ENCODE measurements around the gene DCHS1.

Gene DCHS1

GRCh38 chr11:6602096-6602940 is 53.3 kb downstream of the DCHS1 start:
- Histone ChIP-seq H3K36me3 (peaks cover 25 to 41% (median 30%) of the 10 kb centered on the region in 3 donors), H3K27ac (peak overlapping the region; percentile 93 to 98), H3K4me1 (peaks cover 4 to 71% (median 56%) of the 10 kb centered on the region in 4 donors), H3K27me3 (no peaks in the 10 kb centered on the region), H3K9me3 (no peaks in the 10 kb centered on the region), H3K4me3 (peak overlapping the region; percentile 83 to 96)
- intact Hi-C loops (cut with DNase I; ENCODE audit: low total_unique reads): no loop called here
- TF ChIP-seq, protein P1, sequence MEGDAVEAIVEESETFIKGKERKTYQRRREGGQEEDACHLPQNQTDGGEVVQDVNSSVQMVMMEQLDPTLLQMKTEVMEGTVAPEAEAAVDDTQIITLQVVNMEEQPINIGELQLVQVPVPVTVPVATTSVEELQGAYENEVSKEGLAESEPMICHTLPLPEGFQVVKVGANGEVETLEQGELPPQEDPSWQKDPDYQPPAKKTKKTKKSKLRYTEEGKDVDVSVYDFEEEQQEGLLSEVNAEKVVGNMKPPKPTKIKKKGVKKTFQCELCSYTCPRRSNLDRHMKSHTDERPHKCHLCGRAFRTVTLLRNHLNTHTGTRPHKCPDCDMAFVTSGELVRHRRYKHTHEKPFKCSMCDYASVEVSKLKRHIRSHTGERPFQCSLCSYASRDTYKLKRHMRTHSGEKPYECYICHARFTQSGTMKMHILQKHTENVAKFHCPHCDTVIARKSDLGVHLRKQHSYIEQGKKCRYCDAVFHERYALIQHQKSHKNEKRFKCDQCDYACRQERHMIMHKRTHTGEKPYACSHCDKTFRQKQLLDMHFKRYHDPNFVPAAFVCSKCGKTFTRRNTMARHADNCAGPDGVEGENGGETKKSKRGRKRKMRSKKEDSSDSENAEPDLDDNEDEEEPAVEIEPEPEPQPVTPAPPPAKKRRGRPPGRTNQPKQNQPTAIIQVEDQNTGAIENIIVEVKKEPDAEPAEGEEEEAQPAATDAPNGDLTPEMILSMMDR (IDR thresholded peaks at IDR 0.05): no peak
- DNase-seq: no peak

DNA sequence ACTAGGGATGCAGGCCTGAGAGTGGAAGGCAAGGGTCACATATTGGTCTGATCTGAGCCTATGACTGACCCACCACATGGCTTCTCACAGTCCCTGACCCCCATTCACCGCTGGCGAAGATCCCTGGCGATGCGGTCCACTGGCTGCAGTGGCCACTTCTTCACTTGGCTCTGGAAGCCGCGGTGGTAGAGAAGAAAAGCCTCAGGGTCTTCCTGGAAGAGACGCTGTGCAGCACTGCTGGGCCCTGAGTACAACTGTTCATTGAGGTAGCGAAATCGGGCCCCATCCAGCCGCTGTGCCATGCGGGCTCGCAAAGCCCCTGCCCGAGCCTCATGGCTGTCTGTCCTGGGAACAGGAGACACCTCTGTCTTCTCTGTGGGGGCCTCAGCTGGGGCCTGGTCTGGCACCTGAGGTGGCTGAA is 54.6 kb downstream of the DCHS1 start:
- Histone ChIP-seq H3K4me3 (no peak overlapping the region), H3K27ac (no peak overlapping the region), H3K36me3 (peaks cover 25 to 53% (median 30%) of the 10 kb centered on the region in 3 donors), H3K9me3 (no peaks in the 10 kb centered on the region), H3K27me3 (no peaks in the 10 kb centered on the region), H3K4me1 (peaks cover 1 to 71% (median 54%) of the 10 kb centered on the region in 4 donors)
- intact Hi-C loops (cut with DNase I; ENCODE audit: low total_unique reads): no loop called here
- DNase-seq: peak in 1 of 2 donors; percentile 63
- TF ChIP-seq, protein P1 (IDR thresholded peaks at IDR 0.05): no peak

DNA sequence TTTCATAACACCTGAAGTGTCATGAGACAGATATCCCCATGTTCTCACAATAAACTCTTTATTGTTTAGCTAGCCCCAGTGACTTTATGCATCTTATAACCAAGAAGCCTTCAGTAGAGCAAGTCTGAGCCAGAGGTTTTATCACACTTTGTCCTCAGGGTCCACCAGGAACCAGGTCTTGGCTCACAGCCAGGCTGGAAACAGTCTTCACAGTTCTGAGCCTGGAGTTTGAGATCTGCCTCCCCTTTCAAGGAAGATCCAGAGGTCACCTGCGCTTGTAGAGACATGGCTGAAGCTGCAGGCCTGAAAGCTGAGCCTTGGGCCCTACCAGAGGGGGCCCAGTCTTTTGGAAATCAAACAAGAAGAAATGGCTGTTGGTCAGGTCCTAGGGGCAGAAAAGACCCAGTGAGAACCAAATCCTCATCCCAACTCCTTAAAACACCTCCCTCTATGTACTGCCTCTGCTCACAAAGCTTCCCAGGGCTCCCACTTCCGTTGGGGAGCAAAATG is 55.7 kb downstream of the DCHS1 start:
- H3K27ac ChIP-seq: peak overlapping the region; percentile 56 to 78
- no peak for DNase-seq
- no peak overlapping the region for H3K4me3 ChIP-seq
- H3K27me3 ChIP-seq: no peaks in the 10 kb centered on the region
- H3K9me3 ChIP-seq: no peaks in the 10 kb centered on the region
- intact Hi-C loops (cut with DNase I; ENCODE audit: low total_unique reads): no loop called here
- TF ChIP-seq, protein P1 (IDR thresholded peaks at IDR 0.05): no peak
- peaks cover 0 to 74% (median 50%) of the 10 kb centered on the region in 4 donors for H3K4me1 ChIP-seq
- peaks cover 25 to 53% (median 30%) of the 10 kb centered on the region in 3 donors for H3K36me3 ChIP-seq

- TF ChIP-seq, protein P1 (IDR thresholded peaks at IDR 0.05): no peak
- Histone ChIP-seq H3K27me3 (no peaks in the 10 kb centered on the region), H3K4me3 (no peak overlapping the region), H3K9me3 (no peaks in the 10 kb centered on the region), H3K4me1 (peaks cover 0 to 76% (median 51%) of the 10 kb centered on the region in 4 donors), H3K36me3 (peaks cover 25 to 57% (median 33%) of the 10 kb centered on the region in 3 donors), H3K27ac (peak overlapping the region; percentile 56 to 78)
- intact Hi-C loops (cut with DNase I; ENCODE audit: low total_unique reads): no loop called here
- DNase-seq: no peak
Measured at GRCh38 chr11:6599449-6599848, 56.2 kb downstream of the DCHS1 start.

DNA sequence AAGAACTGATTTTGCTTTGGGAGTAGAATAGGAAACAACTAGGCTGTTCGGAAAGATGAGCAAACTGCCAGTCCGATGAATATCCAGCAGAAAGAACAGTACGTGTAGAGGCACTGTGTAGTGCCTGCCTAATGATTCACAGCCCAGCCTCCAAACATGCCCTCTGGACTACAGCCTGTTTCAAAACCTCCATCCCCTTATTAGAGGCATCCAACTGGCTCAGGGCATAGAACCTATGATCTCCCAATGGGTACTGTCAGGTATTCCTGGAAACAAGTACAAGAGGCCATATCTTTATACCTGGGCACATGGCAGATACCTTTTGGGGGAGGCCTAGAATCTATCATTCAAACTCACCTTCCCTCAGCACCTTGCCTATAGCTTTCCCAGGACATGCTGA is 57.1 kb downstream of the DCHS1 start:
- no peak for DNase-seq
- H3K36me3 ChIP-seq: peaks cover 25 to 64% (median 38%) of the 10 kb centered on the region in 3 donors
- intact Hi-C loops (cut with DNase I; ENCODE audit: low total_unique reads): no loop called here
- no peaks in the 10 kb centered on the region for H3K27me3 ChIP-seq
- TF ChIP-seq, protein P1 (IDR thresholded peaks at IDR 0.05): no peak
- H3K27ac ChIP-seq: peak overlapping the region; percentile 56 to 78
- H3K4me3 ChIP-seq: no peak overlapping the region
- peaks cover 0 to 81% (median 54%) of the 10 kb centered on the region in 4 donors for H3K4me1 ChIP-seq
- no peaks in the 10 kb centered on the region for H3K9me3 ChIP-seq

All from tibial artery (tissue), 4 donors.